CD4-positive, alpha-beta T cell treated with Interleukin-12 subunit alpha and Interleukin-12 subunit beta, for 1 hour (primary cell): ENCODE data around the gene RP2.

Experiments
- DNase-seq: peaks from one replicate; pipeline ENCODE4 v3.0.0-alpha.2; 2020

The RP2 gene

DNA sequence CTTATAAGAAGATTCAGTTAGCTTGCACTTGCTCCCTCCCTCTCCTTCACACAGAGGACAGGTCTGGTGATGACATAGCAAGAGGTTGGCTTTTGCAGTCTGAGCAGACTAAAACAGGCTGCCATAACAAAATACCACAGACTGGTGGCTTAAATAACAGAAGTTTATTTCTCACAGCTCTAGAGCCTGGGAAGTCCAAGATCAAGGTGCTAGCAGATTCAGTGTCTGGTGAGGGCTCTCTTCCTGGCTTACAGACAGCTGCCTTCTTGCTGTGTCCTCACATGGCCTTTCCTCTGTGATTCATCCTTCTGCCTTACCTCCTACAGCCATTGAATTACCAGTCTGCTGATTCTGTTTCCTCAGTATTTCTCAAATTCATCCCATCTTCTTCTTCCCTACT lies 13.1 kb downstream of the RP2 start:
- no peak for DNase-seq

DNA sequence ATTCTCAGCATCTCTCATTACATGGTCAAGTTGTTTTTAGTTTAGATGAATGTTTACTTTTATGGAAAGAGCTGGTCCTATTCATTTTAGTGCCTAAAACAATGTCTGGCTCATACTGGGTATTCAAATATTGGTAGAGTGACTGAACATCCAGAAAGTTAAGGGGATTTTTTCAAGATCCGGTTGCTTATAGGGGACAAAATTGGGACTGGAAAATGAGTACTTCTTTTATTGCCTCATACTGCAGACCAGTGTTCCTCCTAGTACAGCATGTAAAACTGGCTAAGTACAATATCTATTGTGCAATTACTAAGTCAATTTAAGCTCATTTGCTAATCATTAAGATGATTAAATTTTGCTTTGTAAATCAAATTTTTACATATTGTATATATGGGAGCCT lies 13.9 kb downstream of the RP2 start:
- no peak for DNase-seq

DNA sequence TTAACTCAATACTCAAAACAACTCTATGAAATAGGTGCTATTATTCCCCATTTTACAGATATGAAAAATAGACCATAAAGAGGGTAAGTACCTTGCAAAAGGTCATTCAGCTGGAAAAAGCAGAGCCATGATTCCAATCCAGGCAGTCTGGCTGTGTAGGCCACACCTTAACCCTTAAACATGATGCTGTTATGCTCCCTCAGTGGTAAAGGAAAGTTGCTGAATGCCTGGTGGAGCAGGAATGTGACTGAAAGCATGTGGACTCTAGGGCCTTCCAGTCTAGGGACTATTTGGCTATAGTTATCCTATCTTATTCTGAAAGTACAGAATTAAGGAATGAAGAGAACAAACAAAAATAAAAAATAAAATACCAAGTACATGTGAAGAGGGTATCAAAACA lies 19.6 kb downstream of the RP2 start:
- DNase-seq, result no peak

DNA sequence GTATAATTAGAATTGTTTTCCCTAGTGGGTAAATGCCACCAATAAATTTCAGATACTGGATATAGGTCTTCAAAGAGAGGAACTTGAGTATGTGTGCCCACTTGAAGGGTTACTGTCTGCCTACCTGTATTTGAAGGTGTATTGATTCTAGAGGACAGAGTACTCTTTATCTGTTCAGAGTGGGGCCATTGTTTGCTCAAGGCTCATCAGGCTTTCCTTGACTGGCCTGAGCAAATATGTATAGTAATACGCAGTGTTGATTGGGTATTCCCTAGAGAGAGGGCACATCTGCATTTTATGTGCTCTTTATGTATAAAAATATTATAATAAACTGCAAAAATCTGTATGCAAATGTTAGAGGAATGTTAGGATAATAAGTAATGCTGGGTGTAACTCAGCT lies 23.7 kb downstream of the RP2 start:
- DNase-seq, result no peak

DNA sequence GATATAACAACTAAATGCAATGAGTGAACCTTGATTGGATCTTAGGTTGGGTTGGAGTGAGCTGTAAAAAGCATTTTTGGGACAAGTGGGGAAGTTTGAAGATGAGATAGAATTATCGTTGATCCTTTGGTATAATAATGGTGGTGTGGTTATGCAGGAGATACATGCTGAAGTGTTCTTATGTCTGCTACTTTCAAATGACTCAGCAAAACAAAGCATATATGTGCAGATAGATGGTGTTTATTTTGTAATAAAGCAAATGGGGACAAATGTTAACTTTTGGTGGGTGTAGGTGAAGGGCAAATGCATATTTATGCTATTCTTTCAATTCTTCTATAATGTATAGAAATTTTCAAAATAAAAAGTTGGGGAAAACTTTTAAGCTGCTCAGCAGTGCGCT lies 26.2 kb downstream of the RP2 start:
- DNase-seq, result no peak

DNA sequence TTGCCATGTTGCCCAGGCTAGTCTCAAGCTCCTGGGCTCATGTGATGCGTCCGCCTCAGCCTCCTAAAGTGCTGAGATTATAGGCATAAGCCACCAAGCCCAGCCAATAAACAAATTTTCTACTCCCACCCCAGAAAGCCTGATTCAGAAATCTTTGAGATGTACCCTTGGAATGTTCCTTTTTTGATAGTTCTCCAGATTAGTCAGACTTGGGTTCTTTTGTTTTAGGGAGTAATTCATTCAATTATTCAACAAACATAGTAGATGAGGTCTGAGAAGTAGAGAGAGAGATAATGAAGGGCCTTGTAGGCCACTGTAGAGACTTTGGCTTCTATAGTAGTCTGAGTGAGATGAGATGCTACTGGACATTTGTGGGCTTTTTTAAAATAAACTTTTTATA lies 27.8 kb downstream of the RP2 start:
- no peak for DNase-seq

DNA sequence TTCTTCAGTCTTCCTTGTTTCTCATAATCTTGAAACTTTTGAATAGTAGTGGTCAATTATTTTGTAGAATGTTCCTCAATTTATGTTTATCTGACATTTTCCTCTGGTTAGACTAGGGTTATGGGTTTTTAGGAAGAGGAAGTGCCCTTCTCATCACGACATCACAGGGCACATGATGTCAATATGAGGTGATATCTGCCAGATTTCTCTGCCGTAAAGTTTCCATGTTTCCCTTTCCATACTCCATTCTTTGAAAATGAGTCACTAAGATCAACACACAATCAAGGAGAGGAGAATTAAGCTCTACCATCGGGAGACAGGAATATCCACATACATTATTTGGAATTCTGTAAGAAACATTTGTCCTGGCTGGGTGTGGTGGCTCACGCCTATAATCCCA lies 28.4 kb downstream of the RP2 start:
- DNase-seq, result no peak

DNA sequence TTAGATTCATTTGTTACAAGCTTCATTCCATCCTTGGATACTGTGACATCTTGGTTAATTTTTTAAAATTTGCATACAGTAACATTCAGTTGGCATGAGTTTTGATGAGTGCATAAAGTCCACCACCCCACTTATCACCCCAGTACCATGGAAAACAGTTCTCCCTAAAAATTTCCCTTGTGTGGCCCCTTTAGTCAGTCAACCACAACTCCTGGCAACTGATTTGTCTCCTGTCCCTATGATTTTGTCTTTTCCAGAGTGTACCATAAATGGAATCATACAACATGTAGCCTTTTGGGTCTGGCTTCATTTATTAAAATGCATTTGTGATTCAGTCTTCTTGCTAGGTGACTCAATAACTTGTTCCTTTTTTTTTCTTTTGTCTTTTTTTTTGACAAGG lies 29.9 kb downstream of the RP2 start:
- DNase-seq, result no peak

DNA sequence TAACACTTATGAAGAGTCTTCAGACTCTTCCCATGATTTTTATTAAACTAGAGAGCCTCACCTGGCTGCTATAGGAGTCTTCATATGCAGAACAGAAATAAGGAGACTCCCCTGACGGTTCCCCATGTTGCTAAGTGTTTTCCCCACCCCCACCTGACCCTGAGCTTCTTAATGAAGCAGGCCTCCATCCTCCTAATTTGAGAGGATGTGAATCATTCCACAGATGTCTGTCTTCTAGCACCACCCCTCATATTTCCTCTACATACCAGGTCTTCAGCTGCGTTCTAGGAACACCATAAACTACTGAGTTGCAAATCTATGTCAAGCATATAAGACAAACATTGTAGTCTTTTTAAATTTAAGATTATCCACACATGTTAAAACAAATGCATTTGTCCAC lies 36.9 kb downstream of the RP2 start:
- DNase-seq, result no peak

DNA sequence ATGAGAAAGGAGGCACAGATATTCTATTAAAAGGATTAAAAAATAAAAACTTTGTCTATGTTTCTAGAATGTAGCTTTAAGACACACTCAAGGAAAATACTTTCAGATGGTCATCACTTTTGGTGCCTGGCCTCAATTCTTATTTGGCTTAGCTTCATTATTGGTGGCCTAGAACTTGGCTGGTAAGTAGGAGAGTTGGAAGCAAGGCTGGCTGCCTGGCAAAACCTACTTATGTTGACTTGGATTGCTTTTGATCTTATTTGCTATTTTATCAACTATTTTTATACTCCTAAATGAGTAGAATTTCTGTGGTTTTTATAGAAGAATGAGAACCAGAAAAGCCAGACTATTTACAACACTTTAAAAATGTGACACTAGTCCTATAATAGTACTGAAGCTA lies 40.1 kb downstream of the RP2 start:
- DNase-seq, result no peak

DNA sequence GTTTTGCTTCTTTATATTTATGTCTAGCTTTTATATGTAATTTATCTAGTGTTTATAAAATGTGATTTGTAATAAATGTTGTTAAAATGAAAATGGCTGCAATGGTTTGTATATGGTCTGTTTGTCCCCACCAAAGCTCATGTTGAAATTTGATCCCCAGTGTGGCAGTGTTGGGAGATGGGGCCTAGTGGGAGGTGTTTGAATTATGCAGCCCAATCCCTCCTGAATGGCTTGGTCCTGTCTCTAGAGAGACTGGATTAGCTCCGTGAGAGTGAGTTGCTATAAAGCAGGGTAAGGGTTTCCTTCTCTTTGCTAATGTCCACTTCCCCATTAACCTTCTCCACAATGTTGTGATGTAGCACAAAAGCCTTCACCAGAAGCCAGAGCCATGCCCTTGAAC lies 45.4 kb downstream of the RP2 start:
- DNase-seq, result no peak

DNA sequence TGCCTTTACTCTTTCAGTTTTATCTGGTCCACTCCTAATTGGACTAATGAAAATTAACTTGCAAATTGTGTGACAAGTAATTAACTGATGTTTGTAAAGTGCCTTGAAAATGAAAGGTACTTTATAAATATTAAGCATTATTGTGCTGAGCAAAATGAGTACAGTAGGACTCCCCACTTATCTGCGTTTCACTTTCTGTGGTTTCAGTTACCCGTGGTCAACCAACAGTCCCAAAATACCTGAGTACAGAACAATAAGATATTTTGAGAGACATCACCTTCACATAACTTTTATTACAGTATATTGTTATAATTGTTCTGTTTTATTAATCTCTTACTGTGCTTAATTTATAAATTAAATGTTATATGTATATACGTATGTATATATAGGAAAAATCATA lies 48.0 kb downstream of the RP2 start:
- no peak for DNase-seq

DNA sequence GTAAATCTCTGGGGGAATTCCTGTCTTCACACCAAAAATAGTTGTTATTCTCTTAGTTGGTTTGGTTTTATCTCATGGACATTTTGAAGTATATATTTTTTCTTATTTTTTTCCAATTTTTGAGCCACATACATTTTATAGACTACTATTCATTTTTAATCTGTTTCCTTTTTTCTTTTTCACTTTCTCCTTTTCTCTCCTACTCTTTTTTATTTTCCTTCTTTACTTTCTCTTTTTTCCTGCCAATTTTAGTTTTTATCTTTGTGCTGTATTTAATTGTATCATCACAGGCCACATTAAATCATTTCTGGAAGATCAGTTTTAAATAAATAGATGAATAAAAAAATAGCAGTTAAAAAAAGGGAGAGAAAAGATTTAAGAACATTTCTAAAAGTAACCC lies 61.4 kb downstream of the RP2 start:
- DNase-seq, result no peak

DNA sequence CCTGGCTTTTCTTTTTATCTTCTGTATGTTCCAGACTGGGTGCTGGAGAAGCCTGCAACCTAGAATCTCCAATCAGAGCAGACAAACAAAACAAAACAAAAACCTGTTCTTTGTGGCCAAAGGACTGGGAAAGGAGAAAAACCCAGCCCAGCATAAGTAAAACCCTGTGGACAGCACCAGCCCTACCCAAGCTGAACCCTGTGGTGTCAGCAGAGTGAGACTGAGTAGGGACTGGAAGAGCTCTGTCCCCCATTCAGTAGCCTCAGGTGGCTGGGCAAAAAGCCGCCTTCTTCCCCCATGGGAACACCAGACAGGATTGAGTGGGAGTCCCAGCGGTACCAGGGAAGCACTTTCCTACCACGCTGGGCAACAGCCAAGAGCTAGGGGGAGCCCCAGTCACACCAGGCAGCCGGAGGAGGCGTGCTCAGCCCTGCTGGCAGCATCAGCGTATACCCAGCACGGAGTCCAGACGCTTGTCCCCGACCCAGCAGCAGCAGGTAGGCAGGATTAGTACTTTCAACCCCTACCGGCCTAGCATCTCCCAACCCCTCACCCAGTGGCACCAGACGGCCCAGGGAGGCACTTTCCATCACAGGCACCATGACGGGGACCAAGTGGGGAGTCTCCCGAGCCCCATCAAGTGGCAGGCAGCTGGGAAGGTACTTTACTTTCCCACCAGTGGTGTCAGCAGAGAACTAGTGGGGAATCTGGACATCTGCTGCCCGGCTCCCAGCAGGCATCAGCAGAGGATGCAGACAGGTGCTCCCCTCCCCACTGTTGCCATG lies 66.8 kb downstream of the RP2 start:
- DNase-seq, result peak; percentile 54

DNA sequence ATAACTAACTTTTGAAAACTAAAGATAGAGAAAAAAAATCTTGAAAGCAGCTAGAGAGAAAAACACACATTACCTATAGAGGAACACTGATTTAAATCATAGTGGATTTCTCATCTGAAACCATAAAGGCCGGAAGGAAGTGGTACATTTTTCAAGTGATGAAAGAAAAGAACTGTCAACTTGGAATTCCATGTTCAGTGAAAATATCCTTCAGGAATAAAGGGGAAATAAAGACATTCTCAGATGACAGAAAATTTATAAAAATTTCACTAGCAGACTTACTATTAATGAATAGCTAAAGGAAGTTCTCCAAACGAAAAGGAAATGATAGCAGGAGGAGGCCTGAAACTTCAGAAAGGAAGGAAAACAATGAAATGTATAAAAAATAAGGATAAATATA lies 67.8 kb downstream of the RP2 start:
- no peak for DNase-seq

DNA sequence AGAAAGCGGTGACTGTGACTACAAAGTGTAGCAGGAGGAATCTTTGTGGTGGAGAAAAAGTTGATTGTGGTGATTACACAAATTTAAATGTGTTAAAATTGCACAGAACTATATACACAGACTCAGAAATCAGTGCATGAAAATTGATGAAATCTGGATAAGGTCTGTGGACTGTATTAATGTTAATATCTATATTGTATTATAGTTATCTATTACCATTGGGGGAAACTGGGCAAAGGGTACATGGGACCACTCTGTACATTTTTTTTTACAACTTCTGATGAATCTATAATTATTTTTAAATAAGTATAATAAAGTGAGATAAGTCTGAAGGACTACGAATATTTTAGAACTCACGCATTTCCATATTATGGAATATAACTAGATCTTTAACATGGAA lies 73.6 kb downstream of the RP2 start:
- no peak for DNase-seq

DNA sequence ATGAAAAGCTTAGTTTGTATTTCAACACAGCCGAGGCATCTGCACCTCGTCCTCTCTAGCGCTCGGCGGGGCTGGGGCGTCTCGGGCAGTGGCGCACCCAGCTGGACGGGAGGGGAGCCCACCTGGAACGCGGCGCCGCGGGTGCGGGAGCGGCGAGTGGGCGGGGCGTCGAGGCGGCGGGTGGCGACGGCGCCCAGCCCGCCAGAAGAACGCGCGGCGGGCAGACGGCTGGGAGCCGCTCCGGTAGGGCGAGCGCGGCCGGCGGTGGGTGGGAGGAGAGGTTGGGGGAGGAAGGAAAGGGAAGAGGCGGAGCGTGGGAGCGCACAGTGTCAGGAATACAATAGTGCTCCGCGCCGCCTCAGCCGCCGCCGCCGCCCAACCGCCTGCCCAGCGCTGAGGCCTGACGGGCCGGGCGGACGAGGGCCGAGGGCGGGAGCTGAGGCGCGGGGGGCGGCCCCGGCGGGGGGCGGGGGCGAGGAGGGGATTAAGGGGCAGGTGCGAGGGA lies 75.3 kb downstream of the RP2 start, which contains the start of gene JADE3:
Gene JADE3 (plus strand): TSS at position 324 of the 505 bp plus-strand sequence. CDS start 72,474 bp downstream, outside the sequence.
- DNase-seq, result peak; percentile 28

DNA sequence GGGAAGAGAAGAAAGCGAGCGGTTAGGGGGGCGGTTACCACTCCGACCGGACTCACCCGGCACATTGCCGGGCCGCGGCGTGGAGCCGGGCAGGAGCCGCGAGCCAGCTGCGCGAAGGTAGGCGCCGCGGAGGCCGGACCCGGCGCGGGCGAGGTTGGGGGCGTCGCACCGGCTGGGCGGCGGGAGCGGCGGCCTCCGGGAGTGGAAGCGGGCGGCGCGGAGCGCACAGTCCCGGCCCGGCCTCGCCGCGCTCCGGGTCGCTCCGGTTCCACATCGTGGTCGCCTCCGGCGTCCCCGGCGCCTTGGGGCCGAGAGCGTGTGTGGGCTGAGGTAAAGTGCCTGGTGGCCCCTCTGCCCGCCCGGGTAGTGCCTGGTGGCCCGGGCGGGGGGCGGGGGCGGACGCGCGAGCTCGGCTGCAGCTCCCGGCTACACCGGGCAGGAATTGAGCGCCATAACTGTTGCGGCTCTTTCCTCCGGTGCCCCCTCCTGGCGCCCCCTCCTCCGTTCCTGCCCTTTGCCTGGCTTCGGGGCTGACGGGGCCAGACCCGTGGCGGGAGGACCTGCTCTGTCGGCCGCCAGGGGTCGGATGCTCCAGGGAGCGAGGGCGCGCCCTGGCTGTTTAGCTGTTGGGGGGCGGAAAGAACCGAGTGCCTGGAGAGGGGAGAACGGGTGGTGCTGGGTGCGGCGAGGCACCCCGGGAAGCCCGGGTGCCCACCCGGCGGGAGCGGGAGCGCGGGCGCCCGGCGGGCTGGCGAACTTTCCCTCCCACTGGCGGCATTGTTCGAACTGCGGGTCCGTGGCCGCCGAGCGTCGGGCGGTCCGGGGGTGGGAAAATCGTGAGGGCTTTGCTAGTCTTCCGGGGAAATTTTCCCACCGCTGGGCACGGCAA lies 76.0 kb downstream of the RP2 start:
- peak; percentile 23 for DNase-seq

DNA sequence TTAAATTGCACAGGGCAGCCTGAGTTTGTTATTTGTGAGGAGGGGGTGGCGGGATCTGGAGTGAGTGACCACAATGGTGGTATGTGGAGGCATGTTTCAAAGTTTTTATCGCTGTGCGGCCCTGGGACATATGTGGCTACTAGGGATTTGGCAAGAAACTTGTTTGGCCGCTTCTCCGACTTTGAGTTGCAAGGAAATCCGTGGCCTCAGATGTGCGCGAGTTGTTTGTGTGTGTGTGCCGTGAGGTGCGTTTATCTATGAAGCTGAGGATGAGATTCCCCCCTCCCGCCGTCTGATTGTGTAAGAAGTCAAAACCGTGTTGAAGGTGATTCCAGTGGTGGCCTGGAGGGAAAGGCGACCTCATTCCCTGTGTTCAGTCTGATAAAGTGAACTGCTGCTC lies 76.8 kb downstream of the RP2 start:
- DNase-seq, result no peak

DNA sequence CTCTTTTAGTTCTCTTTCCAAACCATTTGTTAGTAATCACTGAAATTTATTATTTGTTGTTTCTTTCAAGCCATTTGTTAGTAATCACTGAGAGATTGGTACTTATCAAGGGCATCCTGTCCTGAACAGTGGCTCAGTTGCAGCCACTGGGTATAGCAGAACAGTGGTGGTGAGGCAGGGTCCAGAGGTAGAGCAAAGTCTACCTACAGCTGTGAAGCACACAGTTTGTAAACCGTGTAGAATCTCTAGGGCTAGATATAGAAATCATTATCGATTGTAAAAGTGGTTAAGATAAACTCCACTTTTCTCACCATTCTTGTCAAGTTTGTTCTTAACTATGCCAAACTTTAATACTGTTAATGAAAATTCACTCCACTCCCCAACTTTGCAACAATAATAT lies 79.4 kb downstream of the RP2 start:
- DNase-seq, result no peak

DNA sequence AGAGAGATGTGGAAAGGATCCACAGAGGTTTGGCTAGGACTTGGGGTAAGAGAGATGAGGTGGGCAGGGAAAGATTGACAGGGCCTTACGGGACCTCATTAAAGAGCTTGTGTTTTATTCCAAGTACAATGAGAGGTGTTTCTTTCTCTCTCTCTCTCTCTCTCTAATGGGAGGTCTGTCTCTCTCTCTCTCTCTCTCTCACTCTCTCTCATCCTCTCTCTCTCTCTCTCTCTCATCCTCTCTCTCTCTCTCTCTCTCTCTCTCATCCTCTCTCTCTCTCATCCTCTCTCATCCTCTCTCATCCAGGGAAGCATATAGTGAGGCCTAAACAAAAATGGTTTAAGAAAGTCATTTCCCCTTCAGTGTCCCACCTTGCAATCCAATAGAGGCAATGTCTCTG lies 80.8 kb downstream of the RP2 start:
- DNase-seq, result no peak

DNA sequence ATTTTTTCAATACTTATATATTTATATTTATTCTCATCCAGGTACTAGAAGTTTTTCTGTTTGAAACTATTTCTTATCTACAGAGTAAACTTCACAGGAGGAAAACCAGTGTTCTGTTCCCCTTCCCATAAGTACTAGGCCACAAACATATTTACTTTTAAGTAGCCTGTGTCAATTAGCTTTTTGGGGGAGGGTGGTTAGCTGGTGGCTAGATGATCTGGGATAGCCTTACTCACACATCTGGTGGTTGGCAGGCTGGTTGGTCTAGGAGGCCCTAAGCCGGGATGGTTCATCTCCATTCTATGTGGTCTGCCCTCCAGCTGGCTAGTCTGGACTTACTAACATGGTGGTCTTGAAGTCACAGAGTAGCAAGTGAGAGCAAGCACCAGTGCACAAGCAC lies 81.6 kb downstream of the RP2 start:
- no peak for DNase-seq

DNA sequence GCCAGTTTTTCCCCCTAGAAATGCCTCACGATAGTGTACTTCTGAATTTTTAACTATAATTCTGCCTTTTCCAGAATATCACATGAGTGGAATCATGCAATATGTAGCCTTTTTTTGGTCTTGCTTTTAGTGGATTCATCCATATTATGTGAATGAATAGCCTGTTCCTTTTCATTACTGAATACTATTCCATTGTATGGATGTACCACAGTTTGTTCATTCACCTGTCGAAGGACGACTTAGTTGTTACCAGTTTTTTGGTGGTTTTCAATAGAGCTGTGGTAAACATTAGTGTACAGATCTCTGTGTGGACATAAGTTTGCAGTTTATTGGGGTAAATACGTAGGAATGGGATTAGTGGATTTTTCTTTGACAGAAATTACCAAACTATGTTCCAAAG lies 83.4 kb downstream of the RP2 start:
- no peak for DNase-seq

DNA sequence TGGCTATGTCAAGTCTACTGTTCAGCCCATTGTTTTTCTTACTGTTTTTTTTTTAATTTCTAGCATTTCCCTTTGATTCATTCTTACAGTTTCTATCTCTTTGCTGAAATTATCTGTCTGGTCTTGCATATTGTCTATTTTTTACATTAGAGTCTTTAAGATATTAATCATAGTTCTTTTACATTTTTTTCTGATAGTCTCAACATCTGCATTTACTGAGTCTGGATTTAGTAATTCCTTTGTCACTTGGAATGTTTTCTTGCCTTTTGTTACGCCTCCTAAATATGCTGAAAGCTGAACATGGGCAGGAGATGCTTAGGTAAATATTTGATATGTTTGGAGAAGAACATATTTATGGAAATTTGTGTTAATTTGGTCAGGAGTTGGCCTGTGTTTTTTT lies 85.8 kb downstream of the RP2 start:
- DNase-seq, result no peak
